H9 (cell line): ENCODE data around the gene CA11. TPM values are rescaled to one million over a fixed set of nuclear protein-coding genes. Genes with fewer than 3 reads are reported as not detected.

Source experiments
- DNase-seq: peaks from one replicate; pipeline ENCODE4 v3.0.0-alpha.2; 2017
- H2AFZ ChIP-seq: one replicate; pipeline ENCODE4 v1.6.1; 2013; ENCODE audit warnings: mild to moderate bottlenecking, low read length, control low read depth, moderate library complexity
- H2AK5ac ChIP-seq: 2 replicates; pipeline ENCODE4 v1.6.1; 2013; ENCODE audit warnings: low read length, control low read depth, mixed read lengths; ENCODE audit not compliant: insufficient read length
- H2BK120ac ChIP-seq: one replicate; pipeline ENCODE4 v1.6.1; 2013; ENCODE audit warnings: low read depth, mild to moderate bottlenecking, low read length, control low read depth, inconsistent platforms; ENCODE audit not compliant: poor library complexity, severe bottlenecking
- H2BK12ac ChIP-seq: 2 replicates; pipeline ENCODE4 v1.6.1; 2013; ENCODE audit warnings: low read length, control low read depth, mixed read lengths, low read depth; ENCODE audit not compliant: insufficient read length
- H2BK15ac ChIP-seq: 2 replicates; pipeline ENCODE4 v1.6.1; 2013; ENCODE audit warnings: low read depth, low read length, control low read depth
- H2BK20ac ChIP-seq: one replicate; pipeline ENCODE4 v1.6.1; 2013; ENCODE audit warnings: low read depth, mild to moderate bottlenecking, low read length, control low read depth, inconsistent platforms; ENCODE audit not compliant: poor library complexity, severe bottlenecking
- H2BK5ac ChIP-seq: 2 replicates; pipeline ENCODE4 v1.6.1; 2013; ENCODE audit warnings: low read length, control low read depth, mixed read lengths; ENCODE audit not compliant: insufficient read length
- H3K14ac ChIP-seq: 2 replicates; pipeline ENCODE4 v1.6.1; 2013; ENCODE audit warnings: low read length, control low read depth; ENCODE audit not compliant: insufficient read depth
- H3K18ac ChIP-seq: 2 replicates; pipeline ENCODE4 v1.6.1; 2013; ENCODE audit warnings: low read depth, mild to moderate bottlenecking, mixed read lengths, low read length, control low read depth; ENCODE audit not compliant: insufficient read length
- H3K23ac ChIP-seq: 2 replicates; pipeline ENCODE4 v1.6.1; 2013; ENCODE audit warnings: low read length, control low read depth, mixed read lengths, low read depth; ENCODE audit not compliant: insufficient read length
- H3K23me2 ChIP-seq: 2 replicates; pipeline ENCODE4 v1.6.1; 2013; ENCODE audit warnings: low read depth, mild to moderate bottlenecking, mixed read lengths, low read length, control low read depth; ENCODE audit not compliant: insufficient read length, poor library complexity, severe bottlenecking
- H3K27ac ChIP-seq: 2 replicates; pipeline ENCODE4 v1.5.1; 2013; ENCODE audit warnings: low read length, control low read depth, mixed read lengths, low read depth; ENCODE audit not compliant: insufficient read length
- H3K27me3 ChIP-seq: 2 replicates; pipeline ENCODE4 v1.6.1; 2013; ENCODE audit warnings: low read length, control low read depth, inconsistent platforms; ENCODE audit not compliant: insufficient read depth
- H3K4ac ChIP-seq: 2 replicates; pipeline ENCODE4 v1.6.1; 2013; ENCODE audit warnings: low read depth, mild to moderate bottlenecking, control low read depth, inconsistent platforms, low read length, moderate library complexity
- H3K4me1 ChIP-seq: 2 replicates; pipeline ENCODE4 v1.6.1; 2013; ENCODE audit warnings: low read length, control low read depth, inconsistent platforms; ENCODE audit not compliant: insufficient read depth
- H3K4me2 ChIP-seq: 2 replicates; pipeline ENCODE4 v1.6.1; 2013; ENCODE audit warnings: low read length, control low read depth, mixed read lengths; ENCODE audit not compliant: insufficient read length, insufficient read depth
- H3K56ac ChIP-seq: 2 replicates; pipeline ENCODE4 v1.6.1; 2013; ENCODE audit warnings: low read depth, mild to moderate bottlenecking, mixed read lengths, low read length, control low read depth; ENCODE audit not compliant: insufficient read length
- H3K79me1 ChIP-seq: 2 replicates; pipeline ENCODE4 v1.6.1; 2013; ENCODE audit warnings: low read depth, mild to moderate bottlenecking, moderate library complexity, low read length, control low read depth, inconsistent platforms; ENCODE audit not compliant: insufficient read depth, poor library complexity, severe bottlenecking
- H3K79me2 ChIP-seq: 2 replicates; pipeline ENCODE4 v1.6.1; 2013; ENCODE audit warnings: low read length, control low read depth, inconsistent platforms; ENCODE audit not compliant: insufficient read depth
- H3K9ac ChIP-seq: 2 replicates; pipeline ENCODE4 v1.6.1; 2013; ENCODE audit warnings: low read length, control low read depth, mixed read lengths; ENCODE audit not compliant: insufficient read length; ENCODE audit errors: extremely low read depth
- H3K9me3 ChIP-seq: one replicate; pipeline ENCODE4 v1.6.1; 2013; ENCODE audit warnings: low read depth, low read length, inconsistent platforms; ENCODE audit not compliant: control insufficient read depth
- H3T11ph ChIP-seq: one replicate; pipeline ENCODE4 v1.6.1; 2013; ENCODE audit warnings: mild to moderate bottlenecking, low read length, control low read depth, inconsistent platforms
- H4K20me1 ChIP-seq: one replicate; pipeline ENCODE4 v1.6.1; 2013; ENCODE audit not compliant: control insufficient read depth, insufficient read length, insufficient read depth
- H4K5ac ChIP-seq: 2 replicates; pipeline ENCODE4 v1.6.1; 2013; ENCODE audit warnings: low read depth, mild to moderate bottlenecking, mixed read lengths, low read length, control low read depth; ENCODE audit not compliant: insufficient read length
- H4K8ac ChIP-seq: replicated peaks from 2 replicates; pipeline ENCODE4 v1.6.1; 2013; ENCODE audit warnings: low read length, control low read depth, mixed read lengths, low read depth; ENCODE audit not compliant: insufficient read length
- H4K91ac ChIP-seq: 2 replicates; pipeline ENCODE4 v1.6.1; 2013; ENCODE audit warnings: low read depth, mild to moderate bottlenecking, moderate library complexity, mixed read lengths, low read length, control low read depth; ENCODE audit not compliant: insufficient read length
- H3K27ac Mint-ChIP-seq, 3 experiments: 2 replicates in 2 of 3; 3 replicates in 1 of 3; pipeline ENCODE4 v1.8.0; 2020 to 2021; ENCODE audit warnings: mixed read lengths in 3 of 3, mild to moderate bottlenecking in 1 of 3, moderate library complexity in 1 of 3
- H3K27me3 Mint-ChIP-seq: 2 replicates; pipeline ENCODE4 v1.8.0; 2021; ENCODE audit warnings: low read depth, mild to moderate bottlenecking, moderate library complexity, mixed read lengths
- H3K36me3 Mint-ChIP-seq, 3 experiments: 2 replicates in 2 of 3; 3 replicates in 1 of 3; pipeline ENCODE4 v1.8.0; 2020 to 2021; ENCODE audit warnings: low read depth in 3 of 3, mixed read lengths in 3 of 3; ENCODE audit not compliant: insufficient read depth in 1 of 3
- H3K4me1 Mint-ChIP-seq, 2 experiments: 2 replicates each; pipeline ENCODE4 v1.8.0; 2020; ENCODE audit warnings: mixed read lengths in 2 of 2
- H3K4me3 Mint-ChIP-seq, 2 experiments: 2 replicates in 1 of 2; 3 replicates in 1 of 2; pipeline ENCODE4 v1.8.0; 2020 to 2021; ENCODE audit warnings: mild to moderate bottlenecking in 2 of 2, mixed read lengths in 2 of 2, moderate library complexity in 1 of 2
- H3K9me3 Mint-ChIP-seq, 2 experiments: 2 replicates in 1 of 2; 3 replicates in 1 of 2; pipeline ENCODE4 v1.8.0; 2020; ENCODE audit warnings: mild to moderate bottlenecking in 2 of 2, mixed read lengths in 2 of 2, moderate library complexity in 1 of 2
- WGBS: extraction: QIAGEN DNeasy Blood & Tissue Kit; methylation state at CpG from one replicate; pipeline ENCODE4 v1.1.7; 2013; ENCODE audit warnings: missing lambda C conversion rate, low lambda C conversion rate, mixed read lengths; ENCODE audit not compliant: insufficient read length; ENCODE audit errors: extremely low coverage; 5-methylcytosine and 5-hydroxymethylcytosine counted together
- total RNA-seq: library from RNA; stranded (reverse); gene quantifications from 2 replicates; pipeline ENCODE4 v1.2.1, GENCODE V29; 2021
- TF ChIP-seq, protein P1 (sequence below): fragments of 200-600 bp; sonication (generic); conservative IDR thresholded peaks from 3 replicates; pipeline ENCODE4 v1.8.0; 2021; ENCODE audit warnings: antibody characterized with exemption, mild to moderate bottlenecking

The CA11 gene
- total RNA-seq, 1 experiment from 2014 or later: 107 TPM

DNA sequence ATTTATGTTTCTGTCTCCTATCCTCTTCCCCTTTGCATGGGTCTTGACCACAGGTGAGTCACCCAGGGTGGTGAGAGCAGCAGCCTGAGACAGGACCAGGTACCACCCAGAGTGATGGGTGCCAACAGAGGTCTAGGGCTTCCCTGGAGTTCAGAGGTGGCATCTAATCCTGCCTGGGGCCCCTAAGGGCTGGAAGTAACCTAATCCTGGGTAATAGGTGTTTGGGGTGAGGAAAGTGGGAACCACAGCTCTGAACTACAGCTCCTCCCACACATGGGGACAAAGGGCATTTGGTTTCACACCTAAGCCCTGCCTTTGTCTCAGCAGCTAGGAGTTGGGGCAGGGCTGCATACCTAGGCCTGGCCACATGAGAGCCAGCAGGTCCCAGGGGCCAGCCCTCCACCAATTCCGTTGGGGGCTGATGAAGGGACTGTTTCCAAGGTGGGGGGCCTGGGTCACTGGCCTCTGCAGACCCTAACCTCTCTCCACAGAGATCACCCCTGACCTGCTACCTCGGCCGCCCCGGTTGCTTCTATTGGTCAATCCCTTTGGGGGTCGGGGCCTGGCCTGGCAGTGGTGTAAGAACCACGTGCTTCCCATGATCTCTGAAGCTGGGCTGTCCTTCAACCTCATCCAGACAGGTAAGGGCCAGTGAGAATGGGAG is 18.7 kb downstream of the CA11 start:
- Histone ChIP-seq H3K4me1 (peaks cover 5% of the 10 kb centered on the region; the same call in 1 of the 2 replicates), H2BK15ac (no peak overlapping the region), H2AK5ac (no peak overlapping the region), H3K27ac (no peak overlapping the region), H3K9me3 (no peaks in the 10 kb centered on the region), H3K9ac (no peak overlapping the region), H3K4me2 (no peak overlapping the region), H4K8ac (no peak overlapping the region), H4K20me1 (no peaks in the 10 kb centered on the region), H3K14ac (no peak overlapping the region), H2AFZ (no peak overlapping the region), H3K4ac (no peak overlapping the region), H3K79me1 (no peaks in the 10 kb centered on the region), H2BK120ac (no peak overlapping the region), H3K23ac (no peak overlapping the region), H4K5ac (no peak overlapping the region), H3K18ac (no peak overlapping the region), H3T11ph (no peak overlapping the region), H3K56ac (no peak overlapping the region), H3K27me3 (no peaks in the 10 kb centered on the region), H2BK20ac (no peak overlapping the region), H2BK5ac (no peak overlapping the region), H4K91ac (no peak overlapping the region), H3K23me2 (peaks cover 19% of the 10 kb centered on the region), H2BK12ac (no peak overlapping the region), H3K79me2 (peaks cover 4% of the 10 kb centered on the region; the same call in 1 of the 2 replicates)
- H3K36me3 Mint-ChIP-seq: peaks cover 2 to 21% (median 16%) of the 10 kb centered on the region in 3 experiments; a peak in 6 of 7 replicates
- H3K4me1 Mint-ChIP-seq: peaks cover 31 to 41% of the 10 kb centered on the region in 2 experiments
- TF ChIP-seq, protein P1, sequence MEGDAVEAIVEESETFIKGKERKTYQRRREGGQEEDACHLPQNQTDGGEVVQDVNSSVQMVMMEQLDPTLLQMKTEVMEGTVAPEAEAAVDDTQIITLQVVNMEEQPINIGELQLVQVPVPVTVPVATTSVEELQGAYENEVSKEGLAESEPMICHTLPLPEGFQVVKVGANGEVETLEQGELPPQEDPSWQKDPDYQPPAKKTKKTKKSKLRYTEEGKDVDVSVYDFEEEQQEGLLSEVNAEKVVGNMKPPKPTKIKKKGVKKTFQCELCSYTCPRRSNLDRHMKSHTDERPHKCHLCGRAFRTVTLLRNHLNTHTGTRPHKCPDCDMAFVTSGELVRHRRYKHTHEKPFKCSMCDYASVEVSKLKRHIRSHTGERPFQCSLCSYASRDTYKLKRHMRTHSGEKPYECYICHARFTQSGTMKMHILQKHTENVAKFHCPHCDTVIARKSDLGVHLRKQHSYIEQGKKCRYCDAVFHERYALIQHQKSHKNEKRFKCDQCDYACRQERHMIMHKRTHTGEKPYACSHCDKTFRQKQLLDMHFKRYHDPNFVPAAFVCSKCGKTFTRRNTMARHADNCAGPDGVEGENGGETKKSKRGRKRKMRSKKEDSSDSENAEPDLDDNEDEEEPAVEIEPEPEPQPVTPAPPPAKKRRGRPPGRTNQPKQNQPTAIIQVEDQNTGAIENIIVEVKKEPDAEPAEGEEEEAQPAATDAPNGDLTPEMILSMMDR: no peak
- H3K27ac Mint-ChIP-seq: peak overlapping the region in 1 of 3 experiments; percentile 76; a peak in 3 of 7 replicates
- H3K9me3 Mint-ChIP-seq: no peaks in the 10 kb centered on the region; a peak in 1 of 5 replicates
- no peaks in the 10 kb centered on the region for H3K27me3 Mint-ChIP-seq
- H3K4me3 Mint-ChIP-seq: no peak overlapping the region
- WGBS: no CpG with 5 or more reads among the region's 6 CpGs
- DNase-seq: peak; percentile 34
